ENCODE data around the gene NRARP. TPM values are rescaled to one million over a fixed set of nuclear protein-coding genes. Genes with fewer than 3 reads are reported as not detected.

Gene NRARP
- total RNA-seq, 1 experiment from 2014 or later, result 0.12 TPM

DNA sequence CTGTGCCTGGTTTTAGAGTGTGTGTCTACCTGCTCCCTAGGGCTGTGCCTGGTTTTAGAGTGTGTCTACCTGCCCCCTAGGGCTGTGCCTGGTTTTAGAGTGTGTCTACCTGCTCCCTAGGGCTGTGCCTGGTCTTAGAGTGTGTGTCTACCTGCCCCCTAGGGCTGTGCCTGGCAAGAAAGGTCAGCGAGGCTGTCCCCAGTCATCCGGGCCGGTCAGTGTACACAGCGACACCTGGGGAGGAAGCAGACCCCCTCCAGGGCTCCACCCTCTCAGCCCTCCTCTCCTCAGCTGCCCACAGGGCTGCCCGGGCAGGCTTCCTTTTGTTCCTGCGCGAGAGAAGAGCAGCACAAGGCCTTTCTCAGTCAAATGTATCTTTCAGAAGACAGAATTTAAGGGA is 4.1 kb downstream of the NRARP start:
- no peak for DNase-seq (ENCODE audit: low read depth)

DNA sequence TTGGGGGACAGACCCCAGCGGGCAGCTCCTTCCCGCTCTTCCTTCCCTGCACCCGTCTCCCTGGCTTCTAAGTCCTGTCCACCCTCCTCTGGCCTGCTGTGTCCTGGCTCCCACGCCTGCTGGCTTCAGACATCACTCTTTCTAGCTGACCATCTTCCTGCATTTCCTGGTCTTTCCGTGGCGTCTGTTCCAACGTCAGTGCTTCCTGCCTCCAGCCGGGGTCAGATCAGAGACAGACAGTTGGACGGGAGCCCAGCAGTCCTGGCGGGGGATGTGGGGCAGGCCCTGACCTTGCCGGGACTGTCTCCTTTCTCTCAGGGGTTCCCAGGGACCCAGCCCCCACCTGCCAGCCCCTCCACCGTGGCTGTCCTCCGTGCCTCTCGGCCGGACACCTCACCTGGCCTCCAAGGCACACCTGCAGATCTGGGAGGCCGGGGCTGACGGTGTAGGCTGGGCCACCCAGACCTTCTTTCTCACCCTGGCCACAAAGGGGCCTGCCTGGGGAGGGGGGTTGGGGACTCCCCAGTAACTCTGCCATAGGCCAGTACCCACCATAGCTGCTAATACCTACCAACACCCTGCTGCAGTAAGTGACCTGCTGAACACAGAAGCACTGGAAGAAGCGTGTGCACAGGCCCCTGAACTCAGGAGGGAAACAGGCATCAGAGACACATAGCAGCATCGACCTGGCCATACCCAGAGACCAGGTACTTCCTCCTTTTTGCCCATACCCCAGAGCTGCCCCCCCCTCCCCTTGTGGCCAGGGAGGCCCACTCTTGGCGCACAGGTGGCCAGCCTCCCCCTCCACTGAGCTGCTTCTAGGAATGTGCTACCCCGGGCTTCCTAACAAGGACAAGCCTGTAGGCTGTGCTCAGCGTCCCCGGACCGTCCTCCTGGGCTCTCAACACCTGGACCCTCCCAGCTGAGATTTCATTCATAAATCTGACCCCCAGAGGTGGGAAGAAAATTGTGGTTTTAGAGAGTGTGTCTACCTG is 5.1 kb downstream of the NRARP start:
- DNase-seq (ENCODE audit: low read depth), result no peak

DNA sequence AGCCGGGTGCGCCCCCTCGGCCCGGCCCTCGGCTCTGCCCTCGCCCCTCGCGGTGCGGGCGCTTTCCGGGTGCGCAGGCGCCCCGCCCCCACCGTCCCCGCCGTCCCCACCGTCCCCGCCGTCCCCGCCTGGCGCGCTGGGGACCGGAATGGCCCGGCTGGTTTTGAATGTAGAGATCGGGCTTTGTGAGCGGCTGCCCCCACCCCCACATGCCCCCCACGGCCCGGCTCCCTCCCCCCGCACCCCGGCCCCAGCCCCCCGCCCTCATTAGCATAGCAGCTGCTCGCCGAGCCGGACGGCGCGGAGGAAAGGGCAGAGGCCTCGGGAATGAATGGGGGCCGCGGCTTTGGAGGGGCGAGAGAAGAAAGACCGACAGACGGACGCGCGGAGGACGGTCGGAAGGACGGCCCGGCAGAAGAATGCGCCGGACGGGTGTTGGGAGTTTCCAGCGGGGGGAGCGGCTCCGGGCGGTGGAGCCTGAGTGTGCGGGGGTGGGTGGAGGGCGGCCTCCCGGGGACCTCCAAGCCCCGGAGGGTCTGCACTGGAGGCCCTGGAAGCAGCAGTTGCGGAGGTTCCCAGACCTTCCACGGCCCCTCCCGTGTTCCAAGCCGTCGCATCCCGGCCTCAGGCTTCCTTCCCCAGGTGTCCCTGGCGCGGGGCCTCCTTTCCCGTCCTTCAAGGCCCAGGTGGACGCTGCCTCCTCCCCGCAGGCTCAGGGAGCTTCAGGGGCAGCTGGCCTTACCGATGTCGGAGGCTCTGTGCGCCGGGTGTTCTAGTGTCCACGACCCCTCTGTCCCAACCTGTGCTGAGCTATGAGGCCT is 6.0 kb downstream of the NRARP start:
- no peak for DNase-seq (ENCODE audit: low read depth)

DNA sequence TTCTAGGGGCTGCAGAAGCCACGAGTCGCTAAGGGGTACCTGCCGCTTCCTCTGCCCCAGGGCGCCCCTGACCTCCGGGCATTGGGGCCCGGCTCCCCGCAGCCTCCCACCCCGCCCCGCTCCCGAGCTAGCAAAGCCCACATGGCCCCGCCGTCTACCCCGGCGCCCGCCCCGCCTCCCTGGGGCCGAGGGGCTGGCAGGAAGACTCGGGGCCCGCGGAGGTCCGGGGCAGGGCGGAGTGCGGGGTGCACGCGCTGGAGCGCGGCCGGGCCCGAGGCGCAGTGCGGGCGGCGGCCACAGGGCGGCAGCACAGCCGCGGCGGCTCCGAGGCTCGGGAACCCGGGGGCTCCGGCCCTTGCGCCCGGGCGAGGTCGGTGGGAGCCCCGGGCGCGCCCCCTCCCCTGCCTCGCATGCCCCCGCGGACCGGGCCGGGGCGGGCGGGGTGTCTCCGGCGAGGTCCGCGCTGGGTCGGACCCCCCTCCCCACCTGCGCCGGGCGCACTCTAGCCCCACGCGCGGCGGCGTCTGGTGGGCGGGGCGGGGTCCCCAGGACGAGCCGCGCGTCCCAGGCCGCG is 6.7 kb downstream of the NRARP start:
- no peak for DNase-seq (ENCODE audit: low read depth)

DNA sequence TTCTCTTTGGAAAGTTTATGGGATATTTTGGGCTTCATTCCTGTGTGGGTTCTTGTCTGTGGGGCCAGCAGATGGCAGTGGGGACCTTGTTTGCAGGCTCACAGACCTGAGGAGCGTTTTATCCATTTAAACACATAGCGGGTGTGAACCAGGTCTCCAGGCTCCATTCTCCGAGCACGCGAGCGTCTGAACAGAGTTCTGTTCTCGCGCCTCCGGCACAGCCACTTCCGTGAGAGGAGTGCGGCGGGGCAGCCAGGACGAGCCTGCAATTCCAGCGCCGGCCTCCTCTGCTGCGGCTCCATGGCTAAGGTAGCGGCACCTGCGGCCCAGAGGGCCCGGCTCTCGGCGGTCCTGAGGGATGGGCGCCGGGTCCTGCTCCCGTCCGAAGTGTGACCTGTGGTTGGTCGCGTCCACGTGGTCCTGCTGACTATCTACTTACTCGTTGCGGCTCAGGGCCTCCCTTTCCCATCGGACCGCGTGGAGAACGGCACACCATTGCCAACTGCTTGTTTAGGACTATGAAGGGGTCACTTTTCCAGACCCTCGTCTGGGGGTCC is 7.3 kb downstream of the NRARP start:
- DNase-seq (ENCODE audit: low read depth), result peak; percentile 47

DNA sequence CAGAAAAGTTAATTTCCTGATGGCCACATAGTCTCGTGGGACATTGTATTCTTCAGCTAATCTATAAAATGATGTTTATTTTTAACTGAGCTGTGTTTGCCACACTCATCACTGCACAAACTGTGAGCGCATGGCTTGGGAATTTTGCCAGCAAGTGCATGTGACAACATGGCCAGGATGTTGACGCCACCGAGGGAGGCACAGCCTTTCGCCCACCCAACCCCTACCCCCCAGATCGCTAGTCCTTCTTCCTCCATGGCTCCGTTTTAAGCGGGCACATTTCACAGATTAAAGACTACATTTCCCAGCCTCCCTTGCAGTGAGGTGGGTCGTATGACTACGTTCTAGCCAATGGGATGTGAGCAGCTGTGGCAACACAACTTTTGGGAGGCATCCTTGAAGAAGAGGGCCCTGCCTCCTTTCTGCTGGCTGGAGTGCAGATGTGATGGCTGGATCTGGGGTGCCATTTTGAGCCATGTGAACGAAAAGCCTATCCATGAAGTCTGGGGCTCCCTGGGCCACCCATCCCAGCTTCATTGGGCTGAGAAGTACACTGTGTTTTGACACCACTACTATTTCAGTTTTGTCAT is 7.9 kb downstream of the NRARP start:
- peak; percentile 47 for DNase-seq (ENCODE audit: low read depth)

DNA sequence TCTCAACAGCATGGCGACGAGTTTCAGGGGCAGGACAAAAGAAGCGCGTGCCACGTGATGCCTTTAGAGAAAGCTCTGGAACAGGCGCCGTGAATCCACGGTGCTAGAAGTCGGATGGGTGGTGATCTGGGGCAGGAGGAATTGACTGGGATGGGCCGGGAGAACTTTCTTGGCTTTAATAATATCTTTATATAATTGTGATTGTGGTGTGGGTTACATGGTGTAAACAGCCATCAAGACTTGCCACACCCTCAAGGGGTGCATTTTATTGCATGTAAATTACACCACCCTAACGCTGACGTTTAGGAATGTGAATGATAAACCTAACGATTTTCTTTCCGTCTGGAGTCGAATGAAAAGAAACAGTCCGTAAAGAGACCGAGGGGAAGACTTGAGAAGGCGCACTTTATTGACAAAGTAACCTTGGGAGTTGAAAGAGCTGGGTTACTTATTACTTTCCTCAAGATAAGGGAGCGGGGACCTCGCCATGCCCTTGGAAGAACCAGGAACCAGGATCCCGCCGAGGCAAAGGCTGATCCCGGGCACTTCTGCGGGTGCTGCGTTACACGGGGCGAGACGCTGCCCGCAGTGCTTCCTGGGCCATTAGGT is 8.5 kb downstream of the NRARP start:
- no peak for DNase-seq (ENCODE audit: low read depth)

DNA sequence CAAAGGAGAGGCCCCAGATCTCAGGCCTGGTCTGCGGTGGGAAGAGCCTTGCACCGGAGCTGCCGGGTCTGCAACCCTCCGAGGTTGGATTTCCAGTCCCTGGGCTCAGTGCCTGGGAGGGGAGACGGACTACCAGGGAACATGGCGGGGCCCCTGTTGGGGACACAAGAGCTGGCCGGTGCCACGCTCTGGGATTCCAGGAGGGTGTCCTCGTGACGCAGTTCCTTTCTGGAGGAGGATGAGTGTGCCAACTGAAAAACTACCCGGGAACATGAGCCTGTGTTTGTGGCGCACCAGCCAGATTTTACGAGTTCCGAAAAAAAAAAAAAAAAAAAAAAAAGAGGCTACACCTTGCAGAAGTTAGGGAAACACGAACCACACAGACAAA is 9.0 kb downstream of the NRARP start:
- DNase-seq (ENCODE audit: low read depth), result no peak

DNA sequence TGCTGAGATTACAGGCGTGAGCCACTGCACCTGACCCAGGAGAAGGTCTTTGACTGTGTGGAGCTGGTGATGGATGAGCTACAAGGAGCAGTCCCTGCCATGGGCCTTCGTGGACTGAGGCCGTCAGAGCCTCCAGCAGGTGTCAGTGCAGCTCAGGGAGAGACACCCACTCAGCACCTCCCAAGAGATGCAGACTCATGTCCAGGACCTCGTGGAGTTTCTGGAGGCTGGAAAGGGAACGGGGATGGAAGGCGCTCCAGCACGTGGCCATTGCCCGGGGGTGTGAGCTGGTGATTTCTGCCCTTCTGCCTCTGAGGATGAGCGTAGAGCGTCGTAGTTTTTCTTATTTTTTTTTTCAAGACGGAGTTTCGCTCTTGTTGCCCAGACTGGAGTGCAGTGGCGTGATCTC is 15.1 kb downstream of the NRARP start:
- DNase-seq (ENCODE audit: low read depth), result peak; percentile 61

DNA sequence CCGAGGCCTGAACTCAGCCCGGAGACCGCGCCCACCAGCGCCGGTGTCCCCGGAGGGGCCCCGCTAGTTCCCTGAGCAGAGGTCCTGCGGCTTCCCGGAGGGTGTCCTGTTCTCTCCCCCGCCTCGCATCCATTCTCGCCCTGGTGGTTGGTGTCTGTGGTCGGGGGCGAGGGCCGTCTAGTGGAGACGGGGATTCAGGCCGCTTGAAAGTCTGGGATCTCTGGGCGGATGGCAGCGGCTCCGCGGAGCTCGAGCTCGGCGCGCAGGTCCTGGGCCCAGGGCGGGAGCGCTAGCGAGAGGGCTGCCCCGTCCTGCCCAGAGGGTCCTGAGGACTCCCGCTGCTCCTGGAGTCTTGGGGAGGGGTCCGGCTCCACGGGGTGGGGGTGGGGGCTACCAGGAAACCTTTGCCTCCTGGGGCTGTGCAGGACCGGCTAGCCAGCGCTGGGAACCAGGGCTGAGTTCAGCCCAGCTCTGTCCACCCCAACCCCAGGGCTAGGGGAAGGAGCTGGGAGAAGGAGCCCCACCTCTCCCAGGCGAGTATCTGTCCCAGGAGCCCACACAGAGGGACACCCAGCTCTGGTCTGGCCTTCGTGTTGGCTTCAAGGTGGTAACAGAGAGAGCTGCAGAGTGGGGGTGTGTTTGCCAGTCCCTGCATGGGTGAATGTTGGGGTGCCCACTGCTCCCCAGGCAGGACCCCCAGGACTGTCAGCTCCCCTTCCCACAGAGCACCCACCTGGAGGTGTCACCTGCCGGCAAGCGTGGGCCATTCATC is 20.5 kb downstream of the NRARP start:
- no peak for DNase-seq (ENCODE audit: low read depth)

DNA sequence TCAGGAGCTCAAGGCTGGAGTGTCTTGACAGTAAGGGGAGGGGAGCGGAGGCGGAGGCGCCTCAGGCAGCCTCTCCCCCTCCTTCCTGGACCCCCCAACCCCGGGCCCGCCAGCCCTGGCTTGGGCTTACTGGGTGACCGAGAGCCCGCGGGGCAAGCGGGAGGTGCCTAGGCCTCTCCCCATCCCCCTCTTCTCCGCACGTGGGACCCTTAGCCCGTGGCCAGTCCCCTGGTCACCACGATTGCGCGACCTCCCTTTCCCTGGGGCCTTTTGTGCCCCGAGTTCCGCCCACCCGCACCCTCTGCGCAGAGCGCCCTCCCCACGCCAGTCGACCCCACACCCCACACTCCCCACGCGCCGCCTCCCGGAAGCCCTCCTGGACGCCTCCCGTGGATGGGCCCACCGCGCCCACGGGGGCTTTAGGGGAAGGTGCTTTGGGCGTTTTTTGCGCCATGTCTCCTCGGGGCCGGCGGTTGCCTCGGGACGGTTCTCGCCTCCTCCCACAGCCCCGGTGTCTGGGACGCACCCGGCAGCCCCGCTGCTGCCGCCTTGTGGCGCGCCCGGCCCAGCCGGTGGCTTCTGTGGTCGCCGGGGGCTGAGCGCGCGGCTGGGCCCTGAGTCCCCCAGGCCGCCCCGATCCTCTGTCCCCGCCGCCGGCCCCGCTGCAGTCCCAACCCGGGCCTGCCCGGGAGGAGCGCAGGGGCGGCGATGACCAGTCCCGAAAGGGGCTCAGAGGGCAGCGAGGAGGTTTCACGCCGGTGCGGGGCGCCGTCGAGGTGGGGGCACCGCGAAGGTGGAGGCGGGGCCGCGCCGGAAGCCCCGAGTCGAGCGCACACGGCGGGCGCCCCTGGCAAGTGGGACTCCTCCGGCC is 21.4 kb downstream of the NRARP start:
- no peak for DNase-seq (ENCODE audit: low read depth)

DNA sequence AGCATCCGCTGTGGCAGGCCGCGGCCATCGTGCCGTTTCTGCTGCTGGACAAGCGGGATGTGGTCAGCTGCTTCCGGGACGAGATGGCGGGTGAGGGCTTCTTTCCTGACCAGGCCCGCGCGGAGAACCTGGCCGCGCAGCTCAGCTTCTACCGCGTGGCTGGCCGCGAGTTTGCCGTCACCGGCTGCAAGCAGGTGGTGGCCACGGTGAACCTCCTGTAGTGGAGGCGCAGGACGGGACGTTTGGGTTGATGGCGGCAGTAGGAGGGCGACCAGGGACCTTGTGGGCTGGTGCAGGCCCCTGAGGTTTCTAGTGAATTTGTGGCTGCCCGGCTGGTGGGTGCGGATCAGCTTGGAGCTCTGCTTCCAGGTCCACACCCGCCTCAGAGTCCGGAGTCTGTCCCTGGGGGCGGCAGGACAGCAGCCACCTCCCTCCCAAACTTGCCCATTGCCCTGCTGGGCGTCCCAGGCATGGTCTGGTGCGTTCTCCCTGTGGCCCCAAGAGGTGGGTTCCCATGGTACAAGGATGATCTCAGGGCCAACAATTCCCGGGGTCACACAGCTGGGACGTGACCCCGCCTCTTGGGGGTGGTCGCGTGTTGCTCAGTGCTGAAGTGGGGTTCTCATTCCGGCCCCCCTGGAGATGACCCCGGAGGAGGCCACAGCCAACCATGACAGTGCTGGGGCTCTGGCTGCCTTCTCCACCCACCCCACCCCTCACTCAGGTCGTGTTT is 22.2 kb downstream of the NRARP start:
- no peak for DNase-seq (ENCODE audit: low read depth)

DNA sequence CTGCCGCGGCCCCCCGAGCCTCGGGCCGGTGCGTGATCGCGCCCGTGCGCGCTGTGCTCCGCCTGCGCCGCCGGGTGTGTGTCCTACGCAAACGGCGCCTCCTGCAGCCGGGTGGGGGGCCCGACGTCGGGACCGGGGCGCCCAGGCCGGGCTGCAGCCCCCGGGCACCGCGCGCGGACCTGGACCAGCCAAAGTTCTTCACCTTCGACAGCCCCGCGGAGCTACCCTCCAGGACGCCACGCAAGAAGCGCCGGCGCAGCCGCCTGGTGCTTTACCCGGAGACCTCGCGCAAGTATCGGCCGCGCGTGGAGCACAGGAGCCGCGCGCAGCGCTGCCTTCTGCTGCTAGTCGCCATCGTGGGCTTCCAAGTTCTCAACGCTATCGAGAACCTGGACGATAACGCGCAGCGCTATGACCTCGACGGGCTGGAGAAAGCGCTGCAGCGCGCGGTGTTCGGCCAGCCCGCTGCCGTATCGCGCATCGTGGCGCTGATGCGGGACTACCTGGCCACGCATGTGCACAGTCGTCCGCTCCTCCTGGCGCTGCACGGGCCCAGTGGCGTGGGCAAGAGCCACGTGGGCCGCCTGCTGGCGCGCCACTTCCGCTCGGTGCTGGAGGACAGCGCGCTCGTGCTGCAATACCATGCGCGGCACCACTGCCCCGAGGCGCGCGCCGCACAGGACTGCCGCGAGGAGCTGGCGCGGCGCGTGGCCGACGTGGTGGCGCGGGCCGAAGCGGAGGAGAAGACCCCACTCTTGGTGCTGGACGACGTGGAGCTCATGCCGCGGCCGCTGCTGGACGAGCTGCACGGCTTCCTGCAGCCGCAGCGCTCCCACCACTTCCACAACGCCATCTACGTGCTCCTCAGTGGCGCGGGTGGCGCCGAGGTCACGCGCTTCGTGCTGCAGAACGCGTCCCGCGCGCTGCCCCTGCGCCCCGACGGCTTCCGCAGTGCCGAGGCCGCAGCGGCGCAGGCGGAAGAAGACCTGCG is 23.1 kb downstream of the NRARP start:
- DNase-seq (ENCODE audit: low read depth), result no peak

DNA sequence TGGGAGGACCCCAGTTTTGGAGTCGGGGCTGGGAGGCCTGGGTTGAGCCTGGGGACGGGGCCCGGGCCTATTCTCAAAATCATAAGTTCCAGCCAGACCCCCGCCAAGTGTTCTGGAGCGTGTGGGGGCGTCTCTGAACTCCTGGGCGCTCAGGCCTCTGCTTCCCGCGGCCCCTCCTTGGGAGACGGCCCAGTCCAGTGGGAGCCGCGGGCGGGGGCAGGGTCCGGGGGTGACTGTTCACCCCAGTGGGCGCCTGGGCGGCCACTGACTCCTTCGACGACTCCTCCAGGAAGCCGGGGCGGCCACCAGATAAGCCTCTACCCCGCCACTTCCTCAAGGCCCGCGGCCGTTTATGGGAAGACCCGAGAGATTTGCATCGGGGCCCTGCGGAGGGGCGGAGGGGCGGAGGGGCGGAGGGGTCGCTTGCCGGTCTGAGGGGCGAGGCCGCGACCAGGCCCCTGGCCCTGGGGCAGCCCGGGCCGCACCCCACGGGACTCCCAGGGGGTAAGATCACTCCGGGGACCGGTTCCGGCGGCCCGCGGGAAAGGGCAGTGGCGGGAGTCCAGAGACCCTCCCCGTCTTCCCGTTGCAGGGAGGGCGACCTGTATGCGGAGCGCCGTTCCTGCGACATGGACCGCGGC is 23.9 kb downstream of the NRARP start:
- no peak for DNase-seq (ENCODE audit: low read depth)

DNA sequence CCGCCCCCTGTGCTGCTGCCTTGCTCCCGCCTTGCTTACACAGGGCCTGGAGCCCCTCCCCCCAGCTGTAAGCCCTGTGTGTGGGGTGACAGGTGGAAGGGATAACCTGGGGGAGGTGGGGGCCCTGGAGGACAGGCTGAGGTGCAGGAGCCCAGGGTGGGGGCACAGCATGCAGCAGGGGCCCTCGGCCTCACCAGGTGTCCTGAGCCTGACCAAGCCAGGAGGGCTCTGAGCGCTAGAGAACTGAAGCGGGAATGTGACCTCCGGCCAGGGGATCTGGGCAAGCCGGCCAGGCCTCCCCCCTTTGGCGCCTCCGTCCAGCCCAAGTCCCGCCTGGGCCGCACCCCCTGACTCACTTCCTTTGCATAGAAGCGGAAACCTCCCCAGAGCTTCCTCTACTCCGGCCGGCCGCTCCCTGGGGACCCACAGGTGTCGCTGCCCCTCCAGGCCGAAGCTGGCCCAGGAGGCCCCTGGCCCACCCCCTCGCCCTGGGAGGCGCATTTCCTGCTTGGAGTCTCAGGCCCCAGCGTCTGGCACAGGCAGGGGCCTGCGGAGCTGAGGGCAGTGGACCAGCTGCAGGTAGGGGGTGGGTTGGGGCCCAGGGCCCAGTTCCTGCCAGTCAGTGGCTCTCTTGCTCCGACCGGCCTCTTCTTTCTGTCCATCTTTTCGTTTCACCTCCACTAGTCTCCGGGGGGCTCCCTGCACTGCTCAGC is 24.6 kb downstream of the NRARP start, which contains the start of gene TOR4A:
TSS of gene TOR4A (plus strand) at position 398 of the 713 bp plus-strand sequence. CDS start 964 bp downstream, outside the sequence.
- DNase-seq (ENCODE audit: low read depth), result no peak
